AG20443 (cell line): ENCODE measurements around the gene SLC7A5.
A peak's percentile ranks its signal among the peaks of the same experiment; 100 is the strongest.
"Not testable (repeated sequence)": the region's sequence is repeated elsewhere in the genome, so short reads cannot be mapped to it uniquely, and the experiment has no call there.

Source experiments
- DNase-seq: peaks from one replicate; pipeline ENCODE4 v3.0.0; 2012; ENCODE audit warnings: low spot score, mixed read lengths

The SLC7A5 gene

GRCh38 chr16:87822108-87822970 is 47.0 kb downstream of the SLC7A5 start:
- DNase-seq = no peak

DNA sequence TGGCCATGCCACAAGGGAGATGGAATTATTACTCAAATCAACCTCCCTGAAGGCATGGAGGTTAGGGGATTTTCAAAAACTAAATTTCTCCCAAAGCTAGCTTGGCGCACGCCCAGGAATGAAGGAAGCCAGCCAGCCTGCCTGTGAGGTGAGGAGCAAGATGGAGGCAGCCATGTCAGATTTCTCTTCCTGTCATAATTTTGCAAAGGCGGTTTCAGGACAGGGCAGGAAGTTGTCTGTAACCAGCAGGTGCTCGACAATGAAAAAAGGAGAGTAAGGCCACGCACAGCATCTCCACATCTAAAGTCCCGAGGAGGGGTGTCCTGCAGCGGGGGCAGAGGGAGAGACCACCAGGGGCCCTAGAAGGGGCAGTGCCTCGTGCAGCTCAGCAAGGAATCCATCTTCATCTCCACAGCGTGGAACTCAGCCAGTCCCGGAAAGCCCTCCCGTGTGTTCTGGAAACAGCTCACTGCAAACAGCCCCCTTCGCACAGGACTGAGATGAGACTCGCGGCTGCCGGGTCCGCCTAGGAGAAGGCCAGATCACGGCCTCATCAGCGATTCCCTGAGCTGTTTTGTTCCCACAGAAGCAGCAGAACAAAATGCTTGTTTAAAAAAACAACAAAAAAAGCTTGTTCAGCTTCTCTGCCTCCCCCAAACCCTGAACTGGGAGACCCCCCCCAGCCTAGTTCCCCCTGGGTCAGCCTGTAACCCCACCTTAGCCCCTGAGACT is 47.8 kb downstream of the SLC7A5 start:
- no peak for DNase-seq

- DNase-seq = no peak
These were observed 49.3 kb downstream of the SLC7A5 start for GRCh38 chr16:87819983-87820382.

DNA sequence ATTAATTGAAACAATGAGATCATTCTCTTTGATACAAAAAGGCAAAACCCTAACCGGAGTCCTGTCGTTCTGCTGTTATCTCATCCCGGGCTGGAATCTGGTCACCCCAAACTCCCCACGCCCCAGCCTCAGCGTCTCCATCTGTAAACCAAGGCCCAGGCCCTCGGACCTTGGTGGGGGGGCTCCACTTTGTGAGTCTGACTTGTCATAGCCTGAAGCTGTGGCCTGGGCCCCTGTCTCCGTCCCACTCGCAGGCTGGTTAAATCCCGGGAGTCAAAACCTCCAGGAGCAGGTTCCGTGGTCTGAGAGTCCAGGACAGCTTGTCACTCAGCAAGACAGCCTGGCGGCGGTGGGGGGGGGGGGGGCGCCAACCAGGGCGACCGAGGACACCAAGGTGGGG is 50.0 kb downstream of the SLC7A5 start:
- no peak for DNase-seq

- DNase-seq = no peak
These were observed 50.7 kb downstream of the SLC7A5 start for GRCh38 chr16:87818533-87819161.

DNA sequence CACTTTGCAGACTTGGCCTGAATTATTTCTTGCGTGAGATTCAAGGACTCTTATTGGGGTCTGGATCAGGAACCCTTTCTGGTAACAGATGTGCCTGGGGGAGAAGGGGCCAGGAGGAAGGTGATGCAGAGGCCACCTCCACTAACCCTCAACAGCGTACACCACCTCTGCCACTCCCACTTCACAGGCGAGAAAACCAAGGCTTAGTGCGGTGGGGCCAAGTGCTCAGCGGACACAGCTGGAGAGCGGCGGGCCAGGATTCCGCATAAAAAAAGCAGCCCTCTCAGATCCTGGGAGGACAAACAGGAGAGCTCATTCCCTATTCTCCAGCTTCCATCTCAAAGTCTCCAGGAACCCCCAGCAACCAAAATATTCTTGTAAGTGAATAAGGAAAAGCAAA is 51.4 kb downstream of the SLC7A5 start:
- DNase-seq = no peak

DNA sequence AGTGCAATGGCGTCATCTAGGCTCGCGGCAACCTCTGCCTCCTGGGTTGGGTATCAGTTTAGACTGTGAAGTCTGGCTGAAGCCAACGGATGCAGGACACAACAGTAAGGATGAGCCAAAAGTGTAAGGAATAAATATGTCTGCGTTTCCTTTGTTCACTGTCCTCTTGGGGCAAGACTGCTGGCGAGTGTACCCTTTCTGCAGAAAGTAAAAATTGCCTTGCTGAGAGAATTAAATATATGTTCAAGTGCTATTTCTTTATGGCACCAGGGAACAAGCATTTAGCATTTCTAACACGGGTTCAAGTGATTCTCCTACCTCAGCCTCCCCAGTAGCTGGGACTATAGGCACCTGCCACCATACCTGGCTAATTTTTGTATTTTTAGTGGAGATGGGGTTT is 51.9 kb downstream of the SLC7A5 start:
- not testable (repeated sequence) for DNase-seq

GRCh38 chr16:87816507-87817100 is 52.7 kb downstream of the SLC7A5 start:
- no peak for DNase-seq

DNA sequence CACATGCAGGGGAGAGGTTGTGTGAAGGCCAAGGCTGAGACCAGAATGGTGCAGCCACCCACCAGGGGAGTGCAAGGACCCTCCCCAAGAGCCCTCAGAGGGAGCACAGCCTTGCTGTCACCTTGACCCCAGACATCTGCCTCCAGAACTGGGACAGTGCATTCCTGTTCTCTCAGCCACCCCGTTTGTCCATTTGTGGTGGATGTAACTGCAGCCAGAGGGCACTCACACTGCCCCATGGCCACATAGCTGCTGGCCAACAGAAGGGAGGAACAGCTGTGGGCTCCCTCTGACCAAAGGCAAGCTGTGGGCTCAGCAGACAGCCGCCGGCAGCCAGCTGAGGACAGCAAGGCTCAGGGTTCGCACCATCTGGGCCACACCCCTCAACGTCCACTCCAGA is 53.7 kb downstream of the SLC7A5 start:
- no peak for DNase-seq

GRCh38 chr16:87812200-87812656 is 57.1 kb downstream of the SLC7A5 start:
- DNase-seq = no peak

- DNase-seq = not testable (repeated sequence)
These were observed 57.9 kb downstream of the SLC7A5 start for GRCh38 chr16:87811454-87811853.

DNA sequence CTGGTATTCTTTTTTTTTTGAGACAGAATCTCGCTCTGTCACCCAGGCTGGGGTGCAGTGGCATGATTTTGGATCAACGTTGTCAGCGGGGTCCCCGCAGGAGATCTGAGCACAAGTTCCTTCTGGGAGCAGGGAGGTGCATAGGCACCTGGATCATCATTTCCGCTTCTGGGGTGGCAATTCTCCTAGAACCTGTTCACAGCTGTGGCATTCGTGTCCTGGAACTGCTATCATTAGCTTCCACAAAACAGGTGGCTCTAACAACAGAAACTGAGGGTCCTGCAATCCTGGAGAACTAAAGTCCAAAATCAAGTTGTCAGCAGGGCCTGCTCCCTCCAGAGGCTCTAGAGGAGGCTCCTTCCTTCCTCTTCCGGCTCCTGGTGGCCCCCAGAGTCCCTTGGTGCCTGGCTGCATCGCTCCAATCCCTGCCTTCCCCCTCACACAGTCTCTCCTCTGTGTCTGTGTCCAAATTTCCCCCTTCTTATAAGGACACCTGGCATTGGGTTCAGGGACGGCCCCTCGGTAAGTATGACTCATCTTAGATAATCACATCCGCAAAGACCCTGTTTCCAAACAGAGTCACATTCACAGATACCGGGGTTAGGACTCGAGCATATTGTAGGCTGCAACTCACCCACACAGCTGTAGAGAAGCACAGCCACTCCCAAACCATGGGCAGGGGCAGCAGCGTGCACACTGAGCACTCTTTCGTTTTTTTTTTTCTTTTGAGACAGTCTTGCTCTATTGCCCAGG is 60.0 kb downstream of the SLC7A5 start:
- no peak for DNase-seq

GRCh38 chr16:87808108-87808507 is 61.2 kb downstream of the SLC7A5 start:
- DNase-seq = no peak

- peak; percentile 93 for DNase-seq
These were observed 62.4 kb downstream of the SLC7A5 start for GRCh38 chr16:87806641-87807546.

DNA sequence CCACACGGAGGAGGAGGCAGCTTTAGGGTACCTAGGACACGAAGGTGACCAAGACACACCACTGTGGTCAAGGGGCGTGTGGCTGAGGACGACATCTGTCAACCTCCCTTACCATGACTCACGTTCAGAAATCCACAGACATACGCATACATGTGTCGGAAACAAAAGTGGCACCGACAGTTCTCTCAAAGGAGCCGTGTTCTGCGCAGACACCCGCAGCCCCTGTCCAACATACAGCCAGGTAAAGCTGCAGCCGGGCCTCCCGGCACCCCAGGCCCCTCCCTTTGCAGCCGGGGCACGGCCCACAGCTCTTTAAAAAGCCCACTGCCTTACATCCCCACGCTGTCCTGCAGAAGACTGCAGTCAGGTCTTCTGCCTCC is 63.1 kb downstream of the SLC7A5 start:
- peak; percentile 43 for DNase-seq

DNA sequence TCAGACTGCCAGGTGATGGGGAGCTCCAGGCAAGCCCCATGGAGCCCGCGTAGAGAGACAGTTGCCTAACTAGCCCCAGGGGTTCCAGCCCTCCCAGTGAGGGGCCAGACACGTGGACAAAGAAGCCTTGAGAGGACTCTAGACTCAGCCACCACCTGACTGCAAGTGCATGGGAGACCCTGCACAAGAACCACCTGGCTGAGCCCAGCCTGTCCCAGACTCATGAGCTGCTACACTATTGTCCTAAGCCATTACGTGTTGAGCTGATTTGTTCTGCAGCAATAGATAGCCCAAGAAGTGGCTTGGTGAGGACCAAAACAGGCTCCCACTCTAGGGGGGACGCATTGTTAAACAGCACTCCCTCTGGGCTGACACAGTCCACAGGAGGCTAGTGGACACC is 65.9 kb downstream of the SLC7A5 start:
- no peak for DNase-seq

- no peak for DNase-seq
These were observed 66.6 kb downstream of the SLC7A5 start for GRCh38 chr16:87802670-87803069.

DNA sequence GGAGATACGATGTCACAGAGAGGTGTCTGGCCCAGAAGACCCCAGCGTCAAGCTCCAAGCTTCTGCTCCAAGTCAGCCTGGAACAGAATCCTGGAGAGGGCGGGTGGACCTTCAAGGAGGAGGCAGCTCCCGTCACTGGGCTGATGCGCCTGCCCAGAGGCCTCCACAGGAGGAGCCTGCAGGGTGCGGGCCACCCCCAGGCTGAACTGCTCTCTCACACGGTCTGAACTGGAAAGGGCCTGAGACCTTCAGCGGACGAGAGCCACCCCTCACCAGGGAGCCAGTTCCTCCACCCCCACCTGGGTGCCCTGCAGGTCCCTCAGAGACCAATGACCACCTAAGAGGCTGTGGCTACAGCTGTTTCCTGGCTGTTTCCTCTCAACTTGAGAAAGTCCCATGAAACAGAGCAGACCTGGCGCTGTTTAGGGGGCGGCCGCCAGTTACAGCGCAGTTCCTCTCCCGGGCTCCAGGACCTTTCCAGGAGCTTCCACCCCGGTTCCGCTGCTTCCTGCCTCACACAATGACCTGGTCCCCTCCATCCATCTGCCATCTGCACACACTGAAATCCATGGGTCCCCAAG is 67.5 kb downstream of the SLC7A5 start:
- no peak for DNase-seq

DNA sequence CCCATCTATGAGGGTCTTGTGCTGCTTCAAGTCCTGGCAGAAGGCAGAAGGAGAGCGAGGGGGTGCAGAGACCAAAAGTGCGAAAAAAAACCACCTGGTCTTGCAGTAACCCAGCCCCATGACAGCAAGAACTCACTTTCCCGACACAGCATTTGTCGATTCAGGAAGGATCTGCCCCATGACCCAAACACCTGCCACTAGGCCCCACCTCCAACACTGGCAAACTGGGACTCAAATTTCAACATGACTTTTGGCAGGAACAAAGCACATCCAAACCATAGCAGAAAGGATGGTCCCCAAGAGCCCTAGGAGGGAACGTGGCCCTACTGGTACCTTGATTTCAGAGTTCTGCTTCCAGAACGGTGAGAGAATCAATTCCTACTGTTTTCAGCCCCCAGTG is 68.8 kb downstream of the SLC7A5 start:
- DNase-seq = no peak

DNA sequence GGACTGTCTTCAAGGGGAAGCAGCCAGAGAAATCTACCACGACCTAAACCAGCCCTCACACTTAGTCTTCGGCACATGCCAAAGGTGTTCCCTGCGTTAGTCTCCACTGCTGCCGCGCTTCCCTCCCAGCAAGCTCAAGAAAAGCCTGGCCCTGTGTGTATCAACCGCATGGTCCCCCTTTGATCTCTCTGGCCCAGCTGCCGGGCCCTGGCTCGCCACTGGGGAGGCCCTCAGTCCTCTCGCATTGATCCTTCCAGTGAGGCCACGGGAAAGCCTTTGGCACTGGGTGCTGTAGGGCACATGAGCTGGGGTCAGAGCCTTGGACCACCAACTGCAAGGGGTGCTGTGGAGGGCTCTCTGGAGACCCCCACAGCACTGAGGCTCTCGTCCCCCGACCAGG is 74.0 kb downstream of the SLC7A5 start:
- DNase-seq = no peak
